GM10847 (cell line): ENCODE data around the gene CFL2.

ENCODE experiments used
- POLR2A ChIP-seq: IDR thresholded peaks from 2 replicates; pipeline ENCODE4 v1.6.1; 2011; ENCODE audit not compliant: insufficient read length; ENCODE audit errors: extremely low read depth

CFL2 gene

GRCh38 chr14:34691206-34691605 lies 23.2 kb downstream of the CFL2 start:
- TF ChIP-seq POLR2A, result no peak

- no peak for TF ChIP-seq POLR2A
These were observed 25.8 kb downstream of the CFL2 start for GRCh38 chr14:34688470-34689206.

GRCh38 chr14:34685819-34686428 lies 28.5 kb downstream of the CFL2 start:
- no peak for TF ChIP-seq POLR2A

- TF ChIP-seq POLR2A, result no peak
These were observed 29.8 kb downstream of the CFL2 start for GRCh38 chr14:34684578-34684977.

GRCh38 chr14:34682787-34683321 lies 31.5 kb downstream of the CFL2 start:
- no peak for TF ChIP-seq POLR2A

GRCh38 chr14:34680806-34681479 lies 33.5 kb downstream of the CFL2 start:
- no peak for TF ChIP-seq POLR2A

GRCh38 chr14:34678735-34679134 lies 35.7 kb downstream of the CFL2 start:
- TF ChIP-seq POLR2A, result no peak

- TF ChIP-seq POLR2A, result no peak
These were observed 36.1 kb downstream of the CFL2 start for GRCh38 chr14:34678306-34678705.

GRCh38 chr14:34676516-34677211 lies 37.7 kb downstream of the CFL2 start:
- no peak for TF ChIP-seq POLR2A

GRCh38 chr14:34673702-34674101 lies 40.7 kb downstream of the CFL2 start:
- no peak for TF ChIP-seq POLR2A

GRCh38 chr14:34671716-34672115 lies 42.7 kb downstream of the CFL2 start:
- TF ChIP-seq POLR2A, result no peak

GRCh38 chr14:34668111-34668510 lies 46.3 kb downstream of the CFL2 start:
- no peak for TF ChIP-seq POLR2A

- no peak for TF ChIP-seq POLR2A
These were observed 47.4 kb downstream of the CFL2 start for GRCh38 chr14:34667007-34667406.

GRCh38 chr14:34665785-34666435 lies 48.5 kb downstream of the CFL2 start:
- TF ChIP-seq POLR2A, result no peak

GRCh38 chr14:34662561-34663088 lies 51.8 kb downstream of the CFL2 start:
- TF ChIP-seq POLR2A, result no peak
